ENCODE measurements around the gene TNS4.

GRCh38 chr17:40498281-40499084 is 2.9 kb downstream of the TNS4 start:
- TF ChIP-seq EZH2phosphoT487 (IDR thresholded peaks at IDR 0.05; ENCODE audit: insufficient read depth, low read depth), result no peak
- TF ChIP-seq EZH2 (IDR thresholded peaks at IDR 0.05; ENCODE audit: insufficient read depth, poor library complexity, severe bottlenecking), result no peak

Measured in GM23248 (cell line).